Heart left ventricle (tissue), 16 donors: ENCODE measurements around the gene SART1. TPM values are rescaled to one million over a fixed set of nuclear protein-coding genes. Genes with fewer than 3 reads are reported as not detected.

ENCODE experiments used
- ATAC-seq, 4 donors: fragments of 200-7000 bp; cut with Tn5 transposase; one replicate each; pipeline ENCODE4 v1.9.1; 2020 to 2022; ENCODE audit warnings: moderate library complexity in 4 of 4, mild to moderate bottlenecking in 3 of 4, moderate number of reproducible peaks in 1 of 4
- DNase-seq, 5 donors: peaks; one replicate each; pipeline ENCODE4 v3.0.0-alpha.2; 2020
- H3K27ac ChIP-seq, 12 donors: fragments of 200-600 bp; sonication (generic) in 4 of 12; one replicate each; pipeline versions ENCODE4 v1.5.0 to v1.8.0; 2016 to 2022; ENCODE audit warnings: mild to moderate bottlenecking in 2 of 12
- H3K27me3 ChIP-seq, 9 donors: fragments of 200-600 bp; sonication (generic) in 2 of 9; one replicate each; pipeline versions ENCODE4 v1.5.1 to v1.8.0; 2016 to 2022; ENCODE audit warnings: mild to moderate bottlenecking in 3 of 9
- H3K36me3 ChIP-seq, 9 donors: fragments of 200-600 bp; sonication (generic) in 2 of 9; one replicate each; pipeline versions ENCODE4 v1.5.0 to v1.8.0; 2018 to 2022; ENCODE audit warnings: mild to moderate bottlenecking in 2 of 9
- H3K4me1 ChIP-seq, 12 donors: fragments of 200-600 bp; sonication (generic) in 4 of 12; one replicate each; pipeline versions ENCODE4 v1.5.0 to v1.8.0; 2016 to 2022; ENCODE audit warnings: mild to moderate bottlenecking in 3 of 12
- H3K4me3 ChIP-seq, 12 donors: fragments of 200-600 bp; sonication (generic) in 4 of 12; one replicate each; pipeline versions ENCODE4 v1.5.0 to v1.8.0; 2017 to 2022; ENCODE audit warnings: mild to moderate bottlenecking in 9 of 12, moderate library complexity in 4 of 12
- H3K9me3 ChIP-seq, 12 donors: fragments of 200-600 bp; sonication (generic) in 4 of 12; one replicate each; pipeline versions ENCODE4 v1.5.0 to v1.8.0; 2016 to 2022; ENCODE audit warnings: mild to moderate bottlenecking in 1 of 12
- CTCF ChIP-seq, 12 donors: fragments of 200-600 bp; sonication (generic) in 4 of 12; IDR thresholded peaks; one replicate each; pipeline versions ENCODE4 v1.5.0 to v1.8.0; 2018 to 2022; ENCODE audit warnings: antibody characterized with exemption in 12 of 12, mild to moderate bottlenecking in 5 of 12
- POLR2A ChIP-seq, 2 donors: fragments of 450-650 bp; IDR thresholded peaks; one replicate each; pipeline ENCODE4 v1.6.1; 2017; ENCODE audit warnings: antibody characterized with exemption in 2 of 2, mild to moderate bottlenecking in 2 of 2, moderate library complexity in 2 of 2
- WGBS, 4 donors: extraction: QIAGEN DNeasy Blood & Tissue Kit in 2 of 4; methylation state at CpG; one replicate each; pipeline versions ENCODE4 v1.1.5 to v1.1.7; 2013 to 2018; 5-methylcytosine and 5-hydroxymethylcytosine counted together
- intact Hi-C, 10 donors: fragments of 100-400 bp; cut with DNase I; formaldehyde crosslinking; loops; one replicate each; pipeline versions ENCODE4 v1.11.1 to v1.14.2; 2022
- polyA plus RNA-seq, 2 donors: library from polyadenylated mRNA; stranded (reverse); fragments of 200-250 nt; gene quantifications; one replicate each; pipeline ENCODE4 v1.2.3, GENCODE V29; 2013
- total RNA-seq, 9 donors: library from RNA; depleted of rRNA in 2 of 9; stranded (reverse); fragments of >200 nt in 2 of 9; fragmentation: NEBNext Ultra II Directional in 3 of 9; extraction: Animal tissue kit (Norgen Biotek cat#: 25700) in 3 of 9; gene quantifications; one replicate each; pipeline versions ENCODE4 v1.1.0 to v1.2.4, GENCODE V29; 2016 to 2023
- donor health status: ischemic (EF 13 %, LVEDD 7.1; RV severe dilation, severe dysfunction).
- donor health status: healthy with polysubstance abuse.
- donor health status: DM: no; HTN: yes; CAD: no.
- donor health status: DM: no; HTN: no; CAD: no.
- donor health status: ischemic (EF 25% LVEDD 6.9; RV normal size, moderate dysfunction).
- donor health status: ischemic (EF 25% LVEDD 5.7; RV mildly dilated, moderate dysfunction).
- donor health status: healthy.
- donor health status: DM: yes; HTN: yes; CAD: no.
- donor health status: ischemic (EF 35%, LVEDD 5.7; RV mildly dilated, moderate dysfunction).
- donor health status: nonischemic (EF 11% LVEDD 7.7; RV severe dilation, severe dysfunction).
- donor health status: DM: yes; HTN: yes; CAD: no.
- donor health status: PGD.
- donor health status: ischemic (EF 29% LVEDD 5.4; RV normal size, mild dysfunction).
- donor health status: nonischemic (EF 23%, LVEDD 6.1; RV moderate dilation, normal function).

SART1 gene
- total and polyA plus RNA-seq, 11 donors: 21.6 to 70.1 (median 31.5) TPM

GRCh38 chr11:65920372-65920802 is 41.1 kb upstream of the SART1 start:
- WGBS, 4 donors: 54 to 72% (median 64%) methylated on average over 11 to 15 of the region's 15 CpGs
- intact Hi-C loops: loop anchor here in 5 of 10 donors (5.0 kb wide), 3 partner anchors 37 to 42 kb away; partner anchors contain the start of gene SART1 (in 2 of the 5)

GRCh38 chr11:65921033-65921555 is 40.4 kb upstream of the SART1 start:
- intact Hi-C loops: loop anchor here in 5 of 10 donors (5.0 kb wide), 3 partner anchors 36 to 41 kb away; partner anchors contain the start of gene SART1 (in 2 of the 5)
- Histone ChIP-seq H3K4me3 (peak overlapping the region in 3 of 12 donors; percentile 87 to 100 (median 96)), H3K4me1 (peaks cover 16 to 38% (median 33%) of the 10 kb centered on the region in 12 donors), H3K9me3 (no peaks in the 10 kb centered on the region), H3K27me3 (no peaks in the 10 kb centered on the region), H3K36me3 (peaks cover 0 to 29% (median 17%) of the 10 kb centered on the region in 9 donors), H3K27ac (no peak overlapping the region)
- 83 to 91% (median 87%) methylated on average over 12 of the region's 12 CpGs for WGBS, 4 donors
- no peak for TF ChIP-seq POLR2A (IDR thresholded peaks at IDR 0.05)
- TF ChIP-seq CTCF (IDR thresholded peaks at IDR 0.05): no peak
- DNase-seq (no peak), ATAC-seq (no peak)

More at GRCh38 chr11:65920372-65920802, 41.1 kb upstream of the SART1 start:
- ATAC-seq: no peak
- DNase-seq: peak in 1 of 5 donors; percentile 13
- TF ChIP-seq CTCF (IDR thresholded peaks at IDR 0.05) (no peak), POLR2A (IDR thresholded peaks at IDR 0.05) (no peak)
- peaks cover 16 to 46% (median 40%) of the 10 kb centered on the region in 12 donors for H3K4me1 ChIP-seq
- H3K4me3 ChIP-seq: peak overlapping the region; percentile 85 to 100 (median 95)
- H3K27me3 ChIP-seq: no peaks in the 10 kb centered on the region
- no peaks in the 10 kb centered on the region for H3K9me3 ChIP-seq
- H3K27ac ChIP-seq: peak overlapping the region in 7 of 12 donors; percentile 89 to 98 (median 93)
- peaks cover 0 to 29% (median 17%) of the 10 kb centered on the region in 9 donors for H3K36me3 ChIP-seq

- no peak for ATAC-seq
Measured at GRCh38 chr11:65921876-65922275, 39.7 kb upstream of the SART1 start.

More at GRCh38 chr11:65921876-65922275, 39.7 kb upstream of the SART1 start:
- DNase-seq: no peak
- 88 to 91% (median 89%) methylated on average over 10 of the region's 10 CpGs for WGBS, 4 donors
- Histone ChIP-seq H3K4me3 (no peak overlapping the region), H3K27ac (no peak overlapping the region), H3K4me1 (peaks cover 15 to 31% (median 25%) of the 10 kb centered on the region in 12 donors), H3K9me3 (no peaks in the 10 kb centered on the region), H3K36me3 (peaks cover 0 to 29% (median 17%) of the 10 kb centered on the region in 9 donors), H3K27me3 (no peaks in the 10 kb centered on the region)
- intact Hi-C loops: loop anchor here in 5 of 10 donors (5.0 kb wide), 3 partner anchors 35 to 40 kb away; partner anchors contain the start of gene SART1 (in 2 of the 5)
- TF ChIP-seq POLR2A (IDR thresholded peaks at IDR 0.05): no peak
- no peak for TF ChIP-seq CTCF (IDR thresholded peaks at IDR 0.05)
